Heart left ventricle (tissue), 16 donors: ENCODE data around the gene PTPRN2. TPM values are rescaled to one million over a fixed set of nuclear protein-coding genes. Genes with fewer than 3 reads are reported as not detected.

ENCODE experiments used
- ATAC-seq, 4 donors: fragments of 200-7000 bp; cut with Tn5 transposase; one replicate each; pipeline ENCODE4 v1.9.1; 2020 to 2022; ENCODE audit warnings: moderate library complexity in 4 of 4, mild to moderate bottlenecking in 3 of 4, moderate number of reproducible peaks in 1 of 4
- DNase-seq, 5 donors: peaks; one replicate each; pipeline ENCODE4 v3.0.0-alpha.2; 2020
- H3K27ac ChIP-seq, 12 donors: fragments of 200-600 bp; sonication (generic) in 4 of 12; one replicate each; pipeline versions ENCODE4 v1.5.0 to v1.8.0; 2016 to 2022; ENCODE audit warnings: mild to moderate bottlenecking in 2 of 12
- H3K27me3 ChIP-seq, 9 donors: fragments of 200-600 bp; sonication (generic) in 2 of 9; one replicate each; pipeline versions ENCODE4 v1.5.1 to v1.8.0; 2016 to 2022; ENCODE audit warnings: mild to moderate bottlenecking in 3 of 9
- H3K36me3 ChIP-seq, 9 donors: fragments of 200-600 bp; sonication (generic) in 2 of 9; one replicate each; pipeline versions ENCODE4 v1.5.0 to v1.8.0; 2018 to 2022; ENCODE audit warnings: mild to moderate bottlenecking in 2 of 9
- H3K4me1 ChIP-seq, 12 donors: fragments of 200-600 bp; sonication (generic) in 4 of 12; one replicate each; pipeline versions ENCODE4 v1.5.0 to v1.8.0; 2016 to 2022; ENCODE audit warnings: mild to moderate bottlenecking in 3 of 12
- H3K4me3 ChIP-seq, 12 donors: fragments of 200-600 bp; sonication (generic) in 4 of 12; one replicate each; pipeline versions ENCODE4 v1.5.0 to v1.8.0; 2017 to 2022; ENCODE audit warnings: mild to moderate bottlenecking in 9 of 12, moderate library complexity in 4 of 12
- H3K9me3 ChIP-seq, 12 donors: fragments of 200-600 bp; sonication (generic) in 4 of 12; one replicate each; pipeline versions ENCODE4 v1.5.0 to v1.8.0; 2016 to 2022; ENCODE audit warnings: mild to moderate bottlenecking in 1 of 12
- POLR2A ChIP-seq, 2 donors: fragments of 450-650 bp; IDR thresholded peaks; one replicate each; pipeline ENCODE4 v1.6.1; 2017; ENCODE audit warnings: antibody characterized with exemption in 2 of 2, mild to moderate bottlenecking in 2 of 2, moderate library complexity in 2 of 2
- WGBS, 4 donors: extraction: QIAGEN DNeasy Blood & Tissue Kit in 2 of 4; methylation state at CpG; one replicate each; pipeline versions ENCODE4 v1.1.5 to v1.1.7; 2013 to 2018; 5-methylcytosine and 5-hydroxymethylcytosine counted together
- intact Hi-C, 10 donors: fragments of 100-400 bp; cut with DNase I; formaldehyde crosslinking; loops; one replicate each; pipeline versions ENCODE4 v1.11.1 to v1.14.2; 2022
- polyA plus RNA-seq, 2 donors: library from polyadenylated mRNA; stranded (reverse); fragments of 200-250 nt; gene quantifications; one replicate each; pipeline ENCODE4 v1.2.3, GENCODE V29; 2013
- total RNA-seq, 9 donors: library from RNA; depleted of rRNA in 2 of 9; stranded (reverse); fragments of >200 nt in 2 of 9; fragmentation: NEBNext Ultra II Directional in 3 of 9; extraction: Animal tissue kit (Norgen Biotek cat#: 25700) in 3 of 9; gene quantifications; one replicate each; pipeline versions ENCODE4 v1.1.0 to v1.2.4, GENCODE V29; 2016 to 2023
- TF ChIP-seq, protein P1 (sequence below), 12 donors: fragments of 200-600 bp; sonication (generic) in 4 of 12; IDR thresholded peaks; one replicate each; pipeline versions ENCODE4 v1.5.0 to v1.8.0; 2018 to 2022; ENCODE audit warnings: antibody characterized with exemption in 12 of 12, mild to moderate bottlenecking in 5 of 12
- donor health status: ischemic (EF 13 %, LVEDD 7.1; RV severe dilation, severe dysfunction).
- donor health status: healthy with polysubstance abuse.
- donor health status: DM: no; HTN: yes; CAD: no.
- donor health status: DM: no; HTN: no; CAD: no.
- donor health status: ischemic (EF 25% LVEDD 6.9; RV normal size, moderate dysfunction).
- donor health status: ischemic (EF 25% LVEDD 5.7; RV mildly dilated, moderate dysfunction).
- donor health status: healthy.
- donor health status: DM: yes; HTN: yes; CAD: no.
- donor health status: ischemic (EF 35%, LVEDD 5.7; RV mildly dilated, moderate dysfunction).
- donor health status: nonischemic (EF 11% LVEDD 7.7; RV severe dilation, severe dysfunction).
- donor health status: DM: yes; HTN: yes; CAD: no.
- donor health status: PGD.
- donor health status: ischemic (EF 29% LVEDD 5.4; RV normal size, mild dysfunction).
- donor health status: nonischemic (EF 23%, LVEDD 6.1; RV moderate dilation, normal function).

The PTPRN2 gene
- total and polyA plus RNA-seq, 11 donors = 0.61 to 2.3 (median 1.3) TPM

DNA sequence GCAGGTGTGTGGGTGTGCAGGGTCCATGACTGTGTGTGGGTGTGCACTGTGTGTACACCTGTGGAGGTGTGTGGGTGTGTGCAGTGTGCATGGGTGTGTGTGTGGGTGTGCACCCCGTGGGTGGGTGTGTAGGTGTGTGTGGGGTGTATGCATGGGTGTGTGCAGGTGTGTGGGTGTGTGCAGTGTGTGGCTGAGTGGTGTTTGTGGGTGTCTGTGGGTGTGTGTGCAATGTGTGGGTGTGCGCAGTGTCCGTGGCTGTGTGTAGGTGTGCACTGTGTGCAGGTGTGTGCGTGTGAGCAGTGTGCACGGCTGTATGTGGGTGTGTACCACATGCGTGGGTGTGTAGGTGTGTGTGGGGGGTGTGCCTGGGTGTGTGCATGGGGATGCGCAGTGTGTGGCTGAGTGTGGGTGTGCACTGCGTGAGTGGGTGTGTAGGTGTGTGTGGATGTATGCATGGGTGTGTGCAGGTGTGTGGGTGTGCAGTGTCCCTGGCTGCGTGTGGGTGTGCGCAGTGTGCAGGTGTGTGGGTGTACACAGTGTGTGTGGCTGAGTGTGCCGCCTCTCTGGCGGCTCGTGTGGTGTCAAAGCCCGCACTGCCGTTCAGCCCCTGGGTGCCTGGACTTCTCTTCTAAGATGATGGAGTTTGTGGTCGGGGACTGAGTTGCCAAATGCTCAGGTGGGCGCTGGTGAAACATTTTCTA is 1042.5 kb downstream of the PTPRN2 start:
- no peak for DNase-seq
- Histone ChIP-seq H3K9me3 (no peaks in the 10 kb centered on the region), H3K27ac (no peak overlapping the region), H3K36me3 (peaks cover 0 to 28% (median 4%) of the 10 kb centered on the region in 9 donors), H3K4me1 (no peaks in the 10 kb centered on the region), H3K27me3 (no peaks in the 10 kb centered on the region), H3K4me3 (no peak overlapping the region)
- peak in 1 of 4 donors; percentile 35 for ATAC-seq
- intact Hi-C loops = no loop called here
- TF ChIP-seq, protein P1, sequence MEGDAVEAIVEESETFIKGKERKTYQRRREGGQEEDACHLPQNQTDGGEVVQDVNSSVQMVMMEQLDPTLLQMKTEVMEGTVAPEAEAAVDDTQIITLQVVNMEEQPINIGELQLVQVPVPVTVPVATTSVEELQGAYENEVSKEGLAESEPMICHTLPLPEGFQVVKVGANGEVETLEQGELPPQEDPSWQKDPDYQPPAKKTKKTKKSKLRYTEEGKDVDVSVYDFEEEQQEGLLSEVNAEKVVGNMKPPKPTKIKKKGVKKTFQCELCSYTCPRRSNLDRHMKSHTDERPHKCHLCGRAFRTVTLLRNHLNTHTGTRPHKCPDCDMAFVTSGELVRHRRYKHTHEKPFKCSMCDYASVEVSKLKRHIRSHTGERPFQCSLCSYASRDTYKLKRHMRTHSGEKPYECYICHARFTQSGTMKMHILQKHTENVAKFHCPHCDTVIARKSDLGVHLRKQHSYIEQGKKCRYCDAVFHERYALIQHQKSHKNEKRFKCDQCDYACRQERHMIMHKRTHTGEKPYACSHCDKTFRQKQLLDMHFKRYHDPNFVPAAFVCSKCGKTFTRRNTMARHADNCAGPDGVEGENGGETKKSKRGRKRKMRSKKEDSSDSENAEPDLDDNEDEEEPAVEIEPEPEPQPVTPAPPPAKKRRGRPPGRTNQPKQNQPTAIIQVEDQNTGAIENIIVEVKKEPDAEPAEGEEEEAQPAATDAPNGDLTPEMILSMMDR (IDR thresholded peaks at IDR 0.05) = no peak
- TF ChIP-seq POLR2A (IDR thresholded peaks at IDR 0.05) = no peak
- 87 to 89% (median 88%) methylated on average over 17 of the region's 17 CpGs for WGBS, 4 donors

DNA sequence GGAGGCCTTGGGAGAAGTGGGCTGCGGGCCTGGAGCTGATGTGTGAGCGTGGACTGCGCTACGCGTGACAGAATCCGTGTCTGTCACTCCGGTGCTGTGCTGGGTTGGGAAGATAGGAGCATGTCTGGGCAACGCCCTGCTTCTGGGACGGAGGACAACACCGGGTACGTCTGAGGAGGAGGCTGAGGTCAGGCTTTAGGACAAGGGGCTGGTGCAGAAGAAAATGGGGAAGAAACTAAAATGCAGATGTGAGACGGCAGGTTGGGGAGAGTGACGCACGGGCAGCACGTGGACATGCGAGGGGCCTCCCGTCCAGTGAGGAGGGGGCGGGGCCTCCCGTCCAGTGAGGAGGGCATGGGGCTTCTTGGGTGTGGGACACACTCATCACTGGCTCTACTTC is 1043.4 kb downstream of the PTPRN2 start:
- no peak overlapping the region for H3K27ac ChIP-seq
- no peaks in the 10 kb centered on the region for H3K27me3 ChIP-seq
- DNase-seq = no peak
- no peak overlapping the region for H3K4me3 ChIP-seq
- ATAC-seq = no peak
- H3K36me3 ChIP-seq = peaks cover 0 to 28% (median 4%) of the 10 kb centered on the region in 9 donors
- WGBS, 4 donors = 83 to 89% (median 86%) methylated on average over 19 of the region's 19 CpGs
- no peak for TF ChIP-seq POLR2A (IDR thresholded peaks at IDR 0.05)
- TF ChIP-seq, protein P1 (IDR thresholded peaks at IDR 0.05) = no peak
- H3K4me1 ChIP-seq = no peaks in the 10 kb centered on the region
- intact Hi-C loops = no loop called here
- H3K9me3 ChIP-seq = no peaks in the 10 kb centered on the region

DNA sequence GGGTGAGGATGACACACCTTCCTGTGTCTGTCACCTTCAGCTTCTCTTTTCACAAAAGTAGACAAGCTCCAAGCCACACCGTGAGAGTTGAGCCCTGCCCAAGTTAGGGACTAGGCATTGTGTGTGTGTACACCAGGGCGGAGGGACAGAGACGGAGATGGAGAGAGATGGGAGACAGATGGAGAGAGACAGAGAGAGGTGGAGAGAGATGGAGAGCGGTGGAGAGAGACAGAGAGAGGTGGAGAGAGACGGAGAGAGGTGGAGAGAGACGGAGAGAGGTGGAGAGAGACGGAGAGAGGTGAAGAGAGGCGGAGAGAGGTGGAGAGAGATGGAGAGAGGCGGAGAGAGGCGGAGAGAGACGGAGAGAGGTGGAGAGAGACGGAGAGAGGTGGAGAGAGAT is 1043.8 kb downstream of the PTPRN2 start:
- no peak for DNase-seq
- peaks cover 0 to 28% (median 4%) of the 10 kb centered on the region in 9 donors for H3K36me3 ChIP-seq
- no peak overlapping the region for H3K27ac ChIP-seq
- no peaks in the 10 kb centered on the region for H3K9me3 ChIP-seq
- ATAC-seq = no peak
- H3K4me1 ChIP-seq = no peaks in the 10 kb centered on the region
- TF ChIP-seq POLR2A (IDR thresholded peaks at IDR 0.05) = no peak
- TF ChIP-seq, protein P1 (IDR thresholded peaks at IDR 0.05) = no peak
- intact Hi-C loops = no loop called here
- no peak overlapping the region for H3K4me3 ChIP-seq
- H3K27me3 ChIP-seq = no peaks in the 10 kb centered on the region
- 88 to 93% (median 91%) methylated on average over 12 of the region's 12 CpGs for WGBS, 4 donors

DNA sequence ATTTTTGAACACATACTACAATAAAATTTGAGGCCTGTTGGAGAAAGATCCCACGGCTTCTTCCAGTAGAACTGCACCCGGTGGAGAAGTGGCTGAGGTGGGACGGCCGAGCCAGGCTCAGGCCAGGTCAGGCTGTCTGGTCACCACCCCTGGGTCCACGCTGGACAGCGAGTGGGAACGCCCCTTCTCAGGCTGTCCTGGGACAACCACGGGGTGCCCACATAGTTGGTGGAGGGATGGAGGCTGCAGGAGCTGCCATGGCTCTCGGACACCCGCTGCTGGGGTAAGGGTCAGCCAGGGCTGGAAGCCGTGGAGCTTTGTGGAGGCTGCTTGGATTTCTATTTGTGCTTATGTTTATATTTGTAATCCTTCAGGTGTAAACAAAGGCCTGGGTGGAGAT is 1044.3 kb downstream of the PTPRN2 start:
- WGBS, 4 donors = 85 to 94% (median 92%) methylated on average over 8 to 11 of the region's 11 CpGs
- no peak for DNase-seq

More for the DNA sequence above, 1044.3 kb downstream of the PTPRN2 start:
- H3K27ac ChIP-seq = no peak overlapping the region
- H3K4me3 ChIP-seq = no peak overlapping the region
- H3K9me3 ChIP-seq = no peaks in the 10 kb centered on the region
- no peak for TF ChIP-seq POLR2A (IDR thresholded peaks at IDR 0.05)
- TF ChIP-seq, protein P1 (IDR thresholded peaks at IDR 0.05) = no peak
- H3K27me3 ChIP-seq = no peaks in the 10 kb centered on the region
- intact Hi-C loops = no loop called here
- peaks cover 0 to 22% (median under 1%) of the 10 kb centered on the region in 9 donors for H3K36me3 ChIP-seq
- no peaks in the 10 kb centered on the region for H3K4me1 ChIP-seq
- no peak for ATAC-seq
